Stimulated activated CD4-positive, alpha-beta T cell treated with anti-CD3 and anti-CD28 coated beads, Interleukin-2, amount 100 ng/mL, for 48 hours (primary cell): ENCODE measurements around the gene PEAK3.

Experiments used
- DNase-seq, 2 donors: peaks; one replicate each; pipeline ENCODE4 v3.0.0-alpha.2; 2020

PEAK3 gene

GRCh38 chr19:2315121-2315817 is 33.3 kb upstream of the PEAK3 start:
- no peak for DNase-seq

GRCh38 chr19:2312820-2313501 is 31.0 kb upstream of the PEAK3 start:
- DNase-seq = no peak

- no peak for DNase-seq
These were observed 29.1 kb upstream of the PEAK3 start for GRCh38 chr19:2311093-2311492.

- DNase-seq = no peak
These were observed 27.9 kb upstream of the PEAK3 start for GRCh38 chr19:2309734-2310362.

GRCh38 chr19:2308114-2308556 is 26.2 kb upstream of the PEAK3 start, which contains the start of gene LINGO3:
LINGO3 (minus strand) TSS chr19:2308154; CDS start chr19:2291776, 16,378 bp downstream.
- DNase-seq = no peak

- no peak for DNase-seq
These were observed 25.6 kb upstream of the PEAK3 start for GRCh38 chr19:2307518-2308012.

GRCh38 chr19:2306971-2307370 is 25.0 kb upstream of the PEAK3 start:
- DNase-seq = no peak

GRCh38 chr19:2306281-2306806 is 24.4 kb upstream of the PEAK3 start:
- DNase-seq = no peak

GRCh38 chr19:2305452-2306280 is 23.7 kb upstream of the PEAK3 start:
- DNase-seq = no peak

GRCh38 chr19:2303211-2303798 is 21.3 kb upstream of the PEAK3 start:
- DNase-seq = no peak

GRCh38 chr19:2302319-2303210 is 20.6 kb upstream of the PEAK3 start:
- DNase-seq = no peak

- no peak for DNase-seq
These were observed 18.6 kb upstream of the PEAK3 start for GRCh38 chr19:2300533-2300932.

- DNase-seq = no peak
These were observed 14.2 kb upstream of the PEAK3 start for GRCh38 chr19:2296141-2296540.

- no peak for DNase-seq
These were observed 12.8 kb upstream of the PEAK3 start for GRCh38 chr19:2294687-2295335.

GRCh38 chr19:2291185-2291751 is 9.3 kb upstream of the PEAK3 start:
- no peak for DNase-seq

GRCh38 chr19:2290441-2291184 is 8.6 kb upstream of the PEAK3 start:
- DNase-seq = no peak

GRCh38 chr19:2289714-2290435 is 7.9 kb upstream of the PEAK3 start:
- no peak for DNase-seq

GRCh38 chr19:2288818-2289713 is 7.1 kb upstream of the PEAK3 start:
- no peak for DNase-seq
